RPMI8226 (cell line): ENCODE measurements around the gene THEMIS.
"Not testable (repeated sequence)": the region's sequence is repeated elsewhere in the genome, so short reads cannot be mapped to it uniquely, and the experiment has no call there.

ENCODE experiments used
- DNase-seq: peaks from one replicate; pipeline ENCODE4 v3.0.0-alpha.2; 2015

Gene THEMIS

GRCh38 chr6:127914240-127914639 lies 13.4 kb upstream of the THEMIS start:
- DNase-seq = no peak

DNA sequence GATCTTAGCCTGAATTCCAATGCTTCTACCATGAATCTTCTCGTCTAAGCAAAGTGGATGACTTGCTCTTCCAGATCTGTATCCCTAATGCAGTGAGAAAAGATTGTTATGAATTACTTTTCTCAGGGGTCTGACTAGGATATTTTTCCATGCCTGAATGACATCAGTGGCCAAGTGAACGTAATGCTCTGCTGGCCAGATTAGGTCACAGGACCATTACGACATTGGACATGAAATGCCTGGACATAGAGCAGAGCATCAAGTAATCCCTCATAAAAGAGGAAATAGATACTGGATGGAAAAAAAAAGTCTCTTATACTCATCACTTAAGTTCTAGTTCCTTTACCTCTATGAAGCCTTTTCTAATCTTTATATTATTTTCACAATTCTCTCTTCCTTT lies 12.1 kb upstream of the THEMIS start:
- DNase-seq = no peak

DNA sequence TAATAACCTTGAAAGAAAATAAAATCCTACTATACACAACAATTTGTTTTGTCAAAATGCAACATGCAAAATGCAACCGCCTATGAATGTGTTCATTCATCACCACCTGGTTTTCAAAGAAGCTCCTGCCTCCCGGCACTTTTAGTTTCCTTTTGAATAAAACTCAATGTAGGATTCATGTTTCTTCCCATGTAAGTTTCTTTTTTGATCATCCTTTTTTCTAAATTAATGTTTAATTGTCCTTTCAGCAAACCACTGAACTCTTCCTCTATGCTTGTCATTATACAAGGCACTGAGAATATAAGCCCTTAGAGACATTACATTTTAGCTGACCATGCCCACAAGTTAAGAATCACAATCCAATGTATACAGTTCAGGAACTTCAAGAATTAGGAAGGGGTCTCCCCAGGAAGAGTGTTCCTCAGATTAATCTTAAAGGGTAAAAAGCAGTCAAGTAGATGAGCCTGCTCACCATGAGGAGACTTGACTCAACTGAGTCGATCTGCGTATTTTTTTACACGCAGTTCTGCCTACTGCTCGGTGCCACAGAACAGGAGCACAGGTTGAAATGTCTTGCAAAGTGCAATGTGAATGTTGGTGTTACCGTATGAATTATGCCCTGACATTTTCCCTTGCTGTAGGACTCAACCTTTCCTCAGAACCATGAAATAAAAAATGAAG lies 7.2 kb upstream of the THEMIS start:
- peak; percentile 42 for DNase-seq

- DNase-seq = peak; percentile 27
Measured at GRCh38 chr6:127904160-127904559, 3.3 kb upstream of the THEMIS start.

DNA sequence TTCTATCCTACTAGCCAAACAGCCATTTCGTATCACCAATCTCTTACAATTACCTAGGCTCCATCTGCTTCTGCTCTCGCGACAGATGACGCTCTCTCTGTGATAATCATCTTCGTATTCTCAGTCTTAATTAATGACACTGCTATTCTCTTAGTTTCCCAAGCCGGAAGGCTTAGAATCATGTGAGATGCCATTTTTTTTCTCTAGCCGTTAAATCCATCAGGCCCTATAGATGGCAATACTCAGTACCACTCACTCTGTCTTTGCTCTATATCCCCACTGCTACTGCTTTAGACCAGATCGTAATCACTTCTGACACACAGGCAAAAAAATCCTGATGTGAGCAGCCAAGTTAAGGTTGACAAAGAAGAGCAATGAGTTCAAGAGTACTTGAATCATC lies 2.1 kb upstream of the THEMIS start:
- no peak for DNase-seq

DNA sequence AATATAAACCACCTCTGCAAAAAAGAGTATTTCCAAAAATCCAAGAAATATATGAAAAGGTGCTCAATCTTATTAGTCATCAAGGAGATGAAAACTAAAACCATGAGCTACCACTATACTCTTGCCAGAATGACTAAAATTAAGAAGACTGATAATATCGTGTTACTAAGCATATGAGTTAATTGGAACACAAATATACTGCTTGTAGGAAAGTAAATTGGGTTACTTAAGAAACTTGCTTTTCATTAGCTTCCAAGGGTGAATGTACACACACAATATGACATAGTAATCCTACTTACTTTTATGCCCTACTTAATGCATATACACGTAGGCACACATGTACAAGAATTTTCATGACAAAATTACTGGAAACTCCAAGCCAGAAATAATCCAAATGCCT lies 3.4 kb downstream of the THEMIS start:
- no peak for DNase-seq

DNA sequence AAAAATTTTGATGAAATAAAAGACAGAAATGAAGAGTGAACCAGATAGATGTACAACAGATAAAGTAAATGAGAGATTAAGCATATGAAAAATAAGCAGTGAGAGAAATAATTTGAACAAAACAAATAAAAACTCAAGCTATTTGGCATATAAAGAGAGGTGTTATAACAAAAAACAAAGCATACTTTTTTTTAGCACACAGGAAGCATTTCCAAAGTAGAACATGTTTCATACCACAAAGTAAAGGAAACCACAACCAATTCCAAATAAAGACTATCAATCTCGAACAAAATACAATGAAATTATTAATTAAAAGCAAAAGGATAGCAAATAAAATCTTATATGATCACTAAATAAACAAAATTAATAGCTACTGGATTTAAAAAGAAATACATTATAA lies 6.8 kb downstream of the THEMIS start:
- DNase-seq = no peak

GRCh38 chr6:127893541-127893940 lies 7.3 kb downstream of the THEMIS start:
- peak; percentile 72 for DNase-seq

GRCh38 chr6:127891731-127892326 lies 9.0 kb downstream of the THEMIS start:
- DNase-seq = no peak

GRCh38 chr6:127886603-127887002 lies 14.3 kb downstream of the THEMIS start:
- no peak for DNase-seq

DNA sequence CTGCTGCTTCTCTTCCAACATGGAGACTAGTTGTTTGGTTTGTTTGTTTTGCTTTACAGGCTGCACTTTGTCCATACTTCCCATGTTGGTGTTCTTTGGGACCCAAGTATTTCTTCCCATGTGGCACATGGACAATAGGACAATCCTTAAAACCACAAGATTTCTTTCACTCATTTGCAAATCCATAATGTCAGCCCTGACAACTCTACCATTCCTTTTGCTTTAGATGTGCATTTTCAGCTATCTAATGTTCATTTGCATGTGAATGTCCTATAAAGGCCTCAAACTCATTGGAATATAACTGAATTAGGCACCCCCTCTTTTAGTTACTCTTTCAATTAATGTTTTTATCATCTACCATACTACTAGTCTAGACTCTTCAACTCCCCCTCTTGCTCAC lies 16.7 kb downstream of the THEMIS start:
- no peak for DNase-seq

GRCh38 chr6:127881949-127882348 lies 18.9 kb downstream of the THEMIS start:
- DNase-seq = not testable (repeated sequence)

- peak; percentile 65 for DNase-seq
Measured at GRCh38 chr6:127880429-127880828, 20.4 kb downstream of the THEMIS start.

DNA sequence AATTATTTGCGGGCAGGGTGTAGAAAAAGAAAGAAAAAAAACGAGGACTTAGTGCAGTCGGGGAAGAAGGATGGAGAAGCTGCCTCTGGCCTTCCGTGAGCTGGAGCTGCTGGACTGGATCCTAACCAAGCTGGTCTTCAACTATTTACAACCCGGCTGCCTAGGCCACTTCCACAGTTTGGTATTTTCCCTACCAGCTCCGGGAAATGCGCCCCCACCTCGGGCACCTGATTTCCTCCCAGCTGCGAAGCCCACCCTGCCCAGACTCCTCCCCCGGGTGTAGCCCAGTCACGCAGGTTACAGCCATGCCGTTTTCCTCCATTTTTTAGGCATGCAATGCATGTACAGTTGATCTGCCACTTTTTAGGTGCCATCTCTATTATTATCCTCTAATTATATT lies 21.2 kb downstream of the THEMIS start:
- peak; percentile 82 for DNase-seq

GRCh38 chr6:127878115-127878514 lies 22.7 kb downstream of the THEMIS start:
- DNase-seq = peak; percentile 41

- no peak for DNase-seq
Measured at GRCh38 chr6:127877231-127877630, 23.6 kb downstream of the THEMIS start.

DNA sequence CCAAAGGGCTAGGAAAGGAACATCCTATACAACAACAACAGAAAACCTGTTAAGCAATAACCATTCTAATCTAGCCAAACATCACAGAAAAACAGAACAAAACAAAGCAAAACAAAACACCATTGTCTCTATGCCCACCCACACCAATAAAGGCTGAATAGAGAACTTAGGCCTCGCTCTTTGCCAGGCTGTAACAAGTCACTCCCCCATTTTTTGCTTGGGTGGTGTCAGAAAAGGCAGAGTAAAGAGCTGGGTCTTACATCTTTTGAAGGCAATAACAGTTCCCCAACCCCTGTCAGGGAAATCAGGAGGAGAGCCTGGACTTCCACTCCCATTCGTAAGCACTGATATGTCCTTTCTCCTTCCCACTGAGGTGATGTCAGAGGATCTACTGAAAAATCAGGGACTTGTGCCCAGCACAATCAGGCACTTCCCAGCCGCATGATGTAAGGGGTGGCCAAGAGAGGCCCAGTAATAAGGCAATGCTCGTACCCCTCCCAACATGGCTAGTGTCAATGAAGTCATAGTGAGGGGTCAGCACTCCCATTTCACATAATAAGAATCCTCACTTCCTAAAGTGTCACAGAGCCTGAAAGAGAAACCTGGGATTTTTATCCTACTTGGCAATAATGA lies 31.0 kb downstream of the THEMIS start:
- no peak for DNase-seq

DNA sequence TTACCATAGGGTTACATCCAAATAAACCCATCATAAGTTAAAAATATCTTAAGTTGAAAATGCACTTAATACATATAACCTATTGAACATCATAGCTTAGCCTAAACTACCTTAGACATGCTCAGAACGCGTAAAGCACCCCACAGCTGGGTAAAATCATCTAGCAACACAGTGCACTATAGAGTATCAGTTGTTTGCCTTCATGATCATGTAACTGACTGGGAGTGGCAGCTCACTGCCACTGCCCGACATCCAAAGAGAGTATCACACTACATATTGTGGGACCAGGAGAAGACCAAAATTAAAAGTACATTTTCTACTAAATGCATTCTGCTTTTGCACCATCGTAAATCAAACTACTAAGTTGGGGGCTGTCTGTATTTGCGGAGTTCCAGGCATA lies 31.7 kb downstream of the THEMIS start:
- no peak for DNase-seq

DNA sequence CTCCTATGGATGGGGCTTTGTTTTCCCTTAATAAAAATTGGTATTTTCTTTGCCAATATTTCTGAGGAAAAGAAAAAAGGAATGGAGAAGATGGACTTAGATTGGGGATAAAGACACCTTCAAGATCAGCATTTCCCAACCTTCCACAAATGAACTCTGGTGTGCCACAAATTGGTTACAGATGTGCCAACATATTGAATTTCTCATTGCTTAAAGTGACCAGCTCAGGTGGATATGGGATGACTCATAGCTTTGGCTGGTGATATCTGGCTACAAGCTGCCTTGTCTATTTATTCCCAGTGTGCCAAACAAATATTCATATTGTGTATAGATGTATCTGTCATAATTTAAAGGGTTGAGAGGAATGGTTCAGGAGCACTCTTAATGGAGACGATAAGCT lies 32.5 kb downstream of the THEMIS start:
- no peak for DNase-seq

GRCh38 chr6:127866766-127867165 lies 34.1 kb downstream of the THEMIS start:
- no peak for DNase-seq

- no peak for DNase-seq
Measured at GRCh38 chr6:127865108-127865507, 35.8 kb downstream of the THEMIS start.

DNA sequence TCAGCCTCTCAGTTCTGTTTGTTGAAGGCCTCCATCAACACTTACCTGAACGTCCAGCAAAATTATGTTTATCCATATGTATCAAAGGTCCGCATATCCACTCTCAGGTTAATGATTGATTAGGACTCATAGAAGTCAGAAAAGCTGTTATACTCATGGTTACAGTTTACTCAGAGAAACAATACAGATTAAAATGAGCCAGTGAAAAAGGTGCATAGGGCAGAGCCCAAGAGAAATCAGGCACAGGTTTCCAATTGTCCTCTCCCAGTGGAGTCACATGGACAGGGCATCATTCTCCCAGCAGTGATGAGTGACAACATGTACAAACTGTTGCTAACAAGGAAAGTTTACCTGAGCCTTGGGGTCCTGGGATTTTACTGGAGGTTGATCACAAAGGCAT lies 36.2 kb downstream of the THEMIS start:
- no peak for DNase-seq

GRCh38 chr6:127860723-127861122 lies 40.1 kb downstream of the THEMIS start:
- DNase-seq = no peak

- no peak for DNase-seq
Measured at GRCh38 chr6:127859956-127860355, 40.9 kb downstream of the THEMIS start.
